Stimulated activated CD8-positive, alpha-beta memory T cell treated with anti-CD3 and anti-CD28 coated beads, Interleukin-4, amount 100 ng/mL, for 48 hours (primary cell): ENCODE results near the gene C7orf25.

Experiments
- DNase-seq: peaks from one replicate; pipeline ENCODE4 v3.0.0-alpha.2; 2020

The C7orf25 gene

GRCh38 chr7:42911454-42912447 is at the start of gene C7orf25:
TSS of gene C7orf25 (minus strand) at chr7:42912070. CDS start at chr7:42910900, 1,170 bp downstream.
- DNase-seq: peak; percentile 96

- no peak for DNase-seq
These were observed 49.3 kb upstream of the C7orf25 start for GRCh38 chr7:42961170-42961569.

GRCh38 chr7:42960762-42961161 is 48.9 kb upstream of the C7orf25 start:
- DNase-seq: no peak

GRCh38 chr7:42959549-42959948 is 47.7 kb upstream of the C7orf25 start:
- no peak for DNase-seq

- DNase-seq: no peak
These were observed 44.2 kb upstream of the C7orf25 start for GRCh38 chr7:42956062-42956461.

- DNase-seq: no peak
These were observed 42.1 kb upstream of the C7orf25 start for GRCh38 chr7:42953994-42954393.

GRCh38 chr7:42952328-42952727 is 40.5 kb upstream of the C7orf25 start:
- no peak for DNase-seq

- DNase-seq: no peak
These were observed 38.5 kb upstream of the C7orf25 start for GRCh38 chr7:42950417-42950816.

GRCh38 chr7:42947521-42947920 is 35.7 kb upstream of the C7orf25 start:
- no peak for DNase-seq

GRCh38 chr7:42946627-42946950 is 34.7 kb upstream of the C7orf25 start:
- no peak for DNase-seq

GRCh38 chr7:42945821-42946626 is 34.2 kb upstream of the C7orf25 start:
- DNase-seq: no peak

- DNase-seq: peak; percentile 89
These were observed 29.3 kb upstream of the C7orf25 start for GRCh38 chr7:42940985-42941847.

- no peak for DNase-seq
These were observed 27.8 kb upstream of the C7orf25 start for GRCh38 chr7:42939457-42940240.

- no peak for DNase-seq
These were observed 24.0 kb upstream of the C7orf25 start for GRCh38 chr7:42935861-42936260.

- DNase-seq: no peak
These were observed 22.4 kb upstream of the C7orf25 start for GRCh38 chr7:42934291-42934690.

- DNase-seq: no peak
These were observed 21.1 kb upstream of the C7orf25 start for GRCh38 chr7:42932811-42933591.

GRCh38 chr7:42931834-42932651 is 20.2 kb upstream of the C7orf25 start, which contains the start of the genes MRPL32 and PSMA2:
TSS of gene MRPL32 (plus strand) at chr7:42932376. CDS start at chr7:42932387, 11 bp downstream.
TSS of gene PSMA2 (minus strand) at chr7:42932174. CDS start at chr7:42932158, 16 bp downstream.
- DNase-seq: peak; percentile 95

- DNase-seq: no peak
These were observed 19.6 kb upstream of the C7orf25 start for GRCh38 chr7:42931447-42931833.

GRCh38 chr7:42930889-42931288 is 19.0 kb upstream of the C7orf25 start:
- DNase-seq: no peak

GRCh38 chr7:42929449-42929848 is 17.6 kb upstream of the C7orf25 start:
- DNase-seq: no peak
